PFSK-1 (cell line): ENCODE data around the gene MTUS2.

ENCODE experiments used
- POLR2AphosphoS5 ChIP-seq: IDR thresholded peaks from 2 replicates; pipeline ENCODE4 v1.6.1; 2012; ENCODE audit warnings: low read depth, mild to moderate bottlenecking, control low read depth, low read length, moderate library complexity
- SIN3A ChIP-seq: IDR thresholded peaks from 2 replicates; pipeline ENCODE4 v1.6.1; 2012; ENCODE audit warnings: mild to moderate bottlenecking, low read length, moderate library complexity, borderline replicate concordance; ENCODE audit not compliant: insufficient read depth

DNA sequence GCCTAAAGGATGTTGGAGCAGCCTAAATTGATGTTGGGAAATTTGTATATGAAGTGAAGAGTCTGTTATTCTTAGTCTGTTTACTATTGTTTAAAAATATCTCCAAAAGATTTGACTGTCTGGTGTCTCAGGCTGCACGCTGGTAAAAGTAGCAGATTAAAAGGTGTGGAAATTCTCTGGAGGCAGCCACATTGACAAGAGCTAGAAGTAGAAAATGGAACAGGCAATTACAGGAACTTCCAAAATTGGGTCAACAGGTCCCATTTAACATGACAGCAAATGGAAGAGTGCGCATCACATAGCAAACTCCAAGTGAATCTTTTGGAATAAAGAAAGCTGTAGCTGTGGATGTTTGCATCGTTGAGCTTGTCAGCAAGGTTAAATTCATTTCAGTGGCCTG lies 138.3 kb downstream of the MTUS2 start:
- TF ChIP-seq POLR2AphosphoS5 = no peak
- TF ChIP-seq SIN3A = no peak
